H1 (cell line): ENCODE measurements around the gene KRT34. TPM values are rescaled to one million over a fixed set of nuclear protein-coding genes. Genes with fewer than 3 reads are reported as not detected.

Source experiments
- CTCF ChIA-PET: fragments of 300-600 bp; sonication (Branson Sonifier 250); formaldehyde crosslinking; loops from one replicate; lab custom pipeline; 2021; ENCODE audit not compliant: partially characterized antibody; lab: Charles Lee
- POLR2A ChIA-PET: fragments of 300-600 bp; sonication (Branson Sonifier 250); formaldehyde crosslinking; loops from one replicate; lab custom pipeline; 2021; ENCODE audit warnings: inconsistent platforms; ENCODE audit not compliant: partially characterized antibody; lab: Charles Lee
- DNase-seq, 2 experiments: peaks; one replicate each; pipeline versions ENCODE4 v3.0.0 to v3.0.0-alpha.2; 2010 to 2022; ENCODE audit warnings: low spot score in 2 of 2, low read depth in 1 of 2, mixed read lengths in 1 of 2
- FAIRE-seq: peaks from 2 replicates; lab custom pipeline; 2011; peaks lifted over from hg19 to GRCh38; lab: Jason Lieb, UNC
- H2AFZ ChIP-seq: 2 replicates; pipeline ENCODE4 v1.8.1; 2012; ENCODE audit warnings: low read length, inconsistent platforms
- H2AK5ac ChIP-seq: 2 replicates; pipeline ENCODE4 v1.6.1; 2013; ENCODE audit warnings: low read depth, low read length
- H2BK120ac ChIP-seq: replicated peaks from 2 replicates; pipeline ENCODE3; 2013; ENCODE audit warnings: low read depth, low read length, inconsistent platforms
- H2BK12ac ChIP-seq: 2 replicates; pipeline ENCODE4 v1.6.1; 2013; ENCODE audit warnings: low read depth, low read length
- H2BK15ac ChIP-seq: 2 replicates; pipeline ENCODE4 v1.6.1; 2013; ENCODE audit warnings: low read length
- H2BK20ac ChIP-seq: 2 replicates; pipeline ENCODE4 v1.6.1; 2013; ENCODE audit warnings: low read length
- H2BK5ac ChIP-seq: 2 replicates; pipeline ENCODE4 v1.6.1; 2013; ENCODE audit warnings: low read depth, low read length
- H3K14ac ChIP-seq: 2 replicates; pipeline ENCODE4 v1.6.1; 2013; ENCODE audit warnings: inconsistent platforms; ENCODE audit not compliant: insufficient read length
- H3K18ac ChIP-seq: 2 replicates; pipeline ENCODE4 v1.6.1; 2013; ENCODE audit warnings: low read length; ENCODE audit errors: extremely low read depth
- H3K23ac ChIP-seq: 2 replicates; pipeline ENCODE4 v1.6.1; 2013; ENCODE audit warnings: inconsistent platforms; ENCODE audit not compliant: insufficient read length
- H3K23me2 ChIP-seq: 2 replicates; pipeline ENCODE4 v1.6.1; 2013; ENCODE audit warnings: low read depth, low read length
- H3K27ac ChIP-seq: 2 replicates; pipeline ENCODE4 v1.6.1; 2011; ENCODE audit warnings: low read depth, low read length, inconsistent platforms
- H3K27me3 ChIP-seq, 4 experiments: replicated peaks in 1 of 4; 1 replicate in 1 of 4; 2 replicates in 3 of 4; pipeline versions ENCODE4 v1.6.1 to v1.8.1; 2011 to 2013; ENCODE audit warnings: low read length in 3 of 4, mild to moderate bottlenecking in 3 of 4, inconsistent platforms in 2 of 4, mixed read lengths in 2 of 4, moderate library complexity in 1 of 4; ENCODE audit not compliant: control insufficient read depth in 3 of 4, insufficient read depth in 3 of 4; ENCODE audit errors: extremely low read depth in 1 of 4
- H3K36me3 ChIP-seq, 4 experiments: 2 replicates each; pipeline versions ENCODE4 v1.6.1 to v1.8.1; 2011 to 2013; ENCODE audit warnings: mild to moderate bottlenecking in 4 of 4, low read length in 3 of 4, moderate library complexity in 2 of 4, control low read depth in 1 of 4, inconsistent platforms in 1 of 4; ENCODE audit not compliant: insufficient read depth in 4 of 4, control insufficient read depth in 2 of 4
- H3K4ac ChIP-seq: replicated peaks from 2 replicates; pipeline ENCODE3; 2013; ENCODE audit warnings: low read length, low read depth, mixed read lengths, inconsistent platforms; ENCODE audit not compliant: insufficient read length
- H3K4me1 ChIP-seq, 4 experiments: replicated peaks in 1 of 4; 1 replicate in 1 of 4; 2 replicates in 3 of 4; pipeline versions ENCODE4 v1.6.1 to v1.8.1; 2011 to 2013; ENCODE audit warnings: low read length in 3 of 4, inconsistent platforms in 2 of 4, mixed read lengths in 1 of 4; ENCODE audit not compliant: insufficient read depth in 4 of 4, control insufficient read depth in 3 of 4
- H3K4me2 ChIP-seq, 2 experiments: 2 replicates each; pipeline versions ENCODE4 v1.6.1 to v1.8.1; 2011 to 2013; ENCODE audit warnings: low read depth in 2 of 2, low read length in 2 of 2, control low read depth in 1 of 2, inconsistent platforms in 1 of 2, mild to moderate bottlenecking in 1 of 2; ENCODE audit not compliant: insufficient read depth in 1 of 2
- H3K4me3 ChIP-seq, 4 experiments: fragments of 200-600, 300-600 bp in 1 of 4; sonication (generic), shearing (Covaris generic), sonication (Bioruptor Twin) in 1 of 4; 2 replicates each; pipeline versions ENCODE4 v1.5.1 to v1.8.1; 2011 to 2016; ENCODE audit warnings: low read length in 4 of 4, low read depth in 3 of 4, control low read depth in 2 of 4, inconsistent platforms in 2 of 4, mild to moderate bottlenecking in 2 of 4, mixed read lengths in 1 of 4, moderate library complexity in 1 of 4; ENCODE audit not compliant: insufficient read depth in 2 of 4; ENCODE audit errors: extremely low read depth in 1 of 4
- H3K56ac ChIP-seq: replicated peaks from 2 replicates; pipeline ENCODE3; 2013; ENCODE audit warnings: low read depth, mild to moderate bottlenecking, mixed read lengths, low read length, inconsistent platforms; ENCODE audit not compliant: insufficient read length
- H3K79me1 ChIP-seq: 2 replicates; pipeline ENCODE4 v1.6.1; 2013; ENCODE audit warnings: low read depth, low read length, control low read depth
- H3K79me2 ChIP-seq, 2 experiments: 2 replicates each; pipeline versions ENCODE4 v1.6.1 to v1.8.1; 2012 to 2013; ENCODE audit warnings: low read length in 2 of 2, mild to moderate bottlenecking in 2 of 2, inconsistent platforms in 1 of 2; ENCODE audit not compliant: insufficient read depth in 2 of 2, control insufficient read depth in 1 of 2
- H3K9ac ChIP-seq, 4 experiments: replicated peaks in 1 of 4; 1 replicate in 1 of 4; 2 replicates in 3 of 4; pipeline versions ENCODE4 v1.6.1 to v1.8.1; 2011 to 2013; ENCODE audit warnings: low read depth in 3 of 4, low read length in 3 of 4, control low read depth in 2 of 4, mild to moderate bottlenecking in 2 of 4, moderate library complexity in 2 of 4, inconsistent platforms in 1 of 4; ENCODE audit errors: extremely low read depth in 1 of 4
- H3K9me3 ChIP-seq, 2 experiments: 2 replicates each; pipeline versions ENCODE4 v1.6.1 to v1.8.1; 2012 to 2013; ENCODE audit warnings: mild to moderate bottlenecking in 2 of 2, moderate library complexity in 2 of 2, control low read depth in 1 of 2, inconsistent platforms in 1 of 2, low read depth in 1 of 2, low read length in 1 of 2, mixed read lengths in 1 of 2; ENCODE audit not compliant: insufficient read depth in 2 of 2
- H4K20me1 ChIP-seq, 2 experiments: replicated peaks in 1 of 2; 2 replicates each; pipeline versions ENCODE3 to v1.8.1; 2011 to 2013; ENCODE audit warnings: inconsistent platforms in 2 of 2, low read length in 2 of 2, mild to moderate bottlenecking in 1 of 2; ENCODE audit not compliant: insufficient read depth in 2 of 2, control insufficient read depth in 1 of 2
- H4K5ac ChIP-seq: 2 replicates; pipeline ENCODE4 v1.6.1; 2013; ENCODE audit warnings: low read length, low read depth, mixed read lengths, inconsistent platforms; ENCODE audit not compliant: insufficient read length
- H4K8ac ChIP-seq: 2 replicates; pipeline ENCODE4 v1.8.0; 2013; ENCODE audit warnings: mild to moderate bottlenecking, moderate library complexity, low read length, inconsistent platforms; ENCODE audit not compliant: insufficient read depth; ENCODE audit errors: extremely low read depth
- H4K91ac ChIP-seq: replicated peaks from 2 replicates; pipeline ENCODE3; 2013; ENCODE audit warnings: low read length, mixed read lengths, inconsistent platforms; ENCODE audit not compliant: insufficient read length
- ASH2L ChIP-seq: fragments of 200-600, 300-600 bp; sonication (generic); IDR thresholded peaks from one replicate; pipeline ENCODE4 v1.7.1; 2017; ENCODE audit warnings: low read length
- CBX8 ChIP-seq: fragments of 300-800, 300-1000 bp; sonication (generic); IDR thresholded peaks from 2 replicates; pipeline ENCODE4 v1.7.1; 2016; ENCODE audit warnings: low read depth, low read length, borderline replicate concordance
- CHD1 ChIP-seq: IDR thresholded peaks from 2 replicates; pipeline ENCODE4 v1.6.1; 2012; ENCODE audit warnings: low read depth, low read length, improper control_type of control experiment
- CREB1 ChIP-seq: IDR thresholded peaks from 2 replicates; pipeline ENCODE4 v1.6.1; 2012; ENCODE audit warnings: inconsistent platforms
- GTF2F1 ChIP-seq: IDR thresholded peaks from 2 replicates; pipeline ENCODE4 v1.6.1; 2012; ENCODE audit warnings: low read depth, low read length, improper control_type of control experiment, borderline replicate concordance
- HDAC2 ChIP-seq, 2 experiments: fragments of 300-600 bp in 1 of 2; sonication (generic) in 1 of 2; IDR thresholded peaks; 2 replicates each; pipeline ENCODE4 v1.6.1; 2011 to 2012; ENCODE audit warnings: low read depth in 2 of 2, low read length in 2 of 2, mild to moderate bottlenecking in 2 of 2, moderate library complexity in 2 of 2, borderline replicate concordance in 1 of 2, inconsistent platforms in 1 of 2
- KDM1A ChIP-seq: fragments of 200-600, 300-600 bp; sonication (generic); IDR thresholded peaks from 2 replicates; pipeline ENCODE4 v1.7.1; 2016; ENCODE audit warnings: mild to moderate bottlenecking, low read length, borderline replicate concordance
- KDM5A ChIP-seq: fragments of 200-600 bp; IDR thresholded peaks from 2 replicates; pipeline ENCODE4 v1.7.1; 2012; ENCODE audit warnings: mild to moderate bottlenecking, low read length, inconsistent platforms, mixed read lengths
- RAD21 ChIP-seq, 2 experiments: IDR thresholded peaks in 1 of 2; conservative IDR thresholded peaks in 1 of 2; 2 replicates each; pipeline ENCODE4 v1.6.1; 2011; ENCODE audit warnings: low read depth in 2 of 2, low read length in 2 of 2, improper control_type of control experiment in 1 of 2, inconsistent platforms in 1 of 2, mild to moderate bottlenecking in 1 of 2, moderate library complexity in 1 of 2
- SP4 ChIP-seq: IDR thresholded peaks from 2 replicates; pipeline ENCODE4 v1.6.1; 2012; ENCODE audit warnings: low read length, inconsistent platforms
- SUZ12 ChIP-seq: fragments of 200-600 bp; sonication (generic); IDR thresholded peaks from 2 replicates; pipeline ENCODE4 v1.6.1; 2012; ENCODE audit warnings: mild to moderate bottlenecking, inconsistent platforms, low read length, moderate library complexity, mixed read lengths
- TBP ChIP-seq: IDR thresholded peaks from 2 replicates; pipeline ENCODE4 v1.6.1; 2011; ENCODE audit warnings: low read depth, low read length, improper control_type of control experiment
- TEAD4 ChIP-seq: IDR thresholded peaks from 2 replicates; pipeline ENCODE4 v1.6.1; 2012; ENCODE audit warnings: low read depth, low read length, inconsistent platforms, mixed read lengths
- WGBS, 2 experiments: shearing (Covaris generic) in 1 of 2; methylation state at CpG; one replicate each; pipeline versions ENCODE4 v1.1.6 to v1.1.7; 2013 to 2015; ENCODE audit warnings: low lambda C conversion rate in 2 of 2, mixed read lengths in 2 of 2, inconsistent platforms in 1 of 2, low coverage in 1 of 2, missing lambda C conversion rate in 1 of 2; ENCODE audit not compliant: insufficient replicate concordance in 2 of 2, insufficient coverage in 1 of 2, insufficient read length in 1 of 2; ENCODE audit errors: extremely low coverage in 1 of 2, missing lambda C conversion rate in 1 of 2; 5-methylcytosine and 5-hydroxymethylcytosine counted together
- polyA plus RNA-seq, 7 experiments: library from polyadenylated mRNA; depleted of rRNA in 3 of 7; stranded (reverse) in 5 of 7; unstranded in 2 of 7; fragments of >200 nt in 5 of 7; fragments of 200-250 nt in 2 of 7; gene quantifications; 1 replicate in 5 of 7; 2 replicates in 1 of 7; 4 replicates in 1 of 7; pipeline versions ENCODE4 v1.2.1 to v1.2.3, GENCODE V29; 2011 to 2013; ENCODE audit warnings: missing spikeins in 2 of 7, mixed read lengths in 2 of 7
- total RNA-seq: library from RNA; stranded (reverse); fragmentation: NEBNext Ultra II Directional; extraction: Animal tissue kit (Norgen Biotek cat#: 25700); gene quantifications from 2 replicates; pipeline ENCODE4 v1.2.1, GENCODE V29; 2021

The KRT34 gene
- total and polyA plus RNA-seq, 2 of the 8 experiments (the other 6 are each of a cell fraction or from before 2014, with no cell fraction given) = not detected

- WGBS, 2 experiments = 79% methylated on average over 5 of the region's 5 CpGs; no CpG with 5 or more reads in 1 of the 2 experiments
- no peaks in the 10 kb centered on the region for H3K36me3 ChIP-seq
- ChIA-PET POLR2A (no interaction called here), CTCF (interaction anchor here (0.9 kb wide), 1 partner anchor 156 kb away, joined by 3 read pairs; no protein-coding TSS in a partner anchor)
- no peak overlapping the region for H2BK15ac ChIP-seq
- H2BK12ac ChIP-seq = no peak overlapping the region
- no peak overlapping the region for H2AK5ac ChIP-seq
- no peak overlapping the region for H4K8ac ChIP-seq
- no peak overlapping the region for H3K9ac ChIP-seq
- FAIRE-seq (no peak), DNase-seq (no peak)
- no peak overlapping the region for H3K27ac ChIP-seq
- no peak overlapping the region for H2BK20ac ChIP-seq
- no peak overlapping the region for H3K14ac ChIP-seq
- H3K4ac ChIP-seq = no peak overlapping the region
- no peak overlapping the region for H4K5ac ChIP-seq
- no peaks in the 10 kb centered on the region for H3K23me2 ChIP-seq
- no peaks in the 10 kb centered on the region for H4K20me1 ChIP-seq
- H2BK5ac ChIP-seq = no peak overlapping the region
- H3K23ac ChIP-seq = no peak overlapping the region
- no peaks in the 10 kb centered on the region for H3K9me3 ChIP-seq
- H2BK120ac ChIP-seq = no peak overlapping the region
- no peaks in the 10 kb centered on the region for H3K79me1 ChIP-seq
- no peak overlapping the region for H3K4me2 ChIP-seq
- no peaks in the 10 kb centered on the region for H3K79me2 ChIP-seq
- no peak overlapping the region for H3K18ac ChIP-seq
- no peak overlapping the region for H2AFZ ChIP-seq
- H4K91ac ChIP-seq = no peak overlapping the region
- H3K4me1 ChIP-seq = no peaks in the 10 kb centered on the region
- H3K4me3 ChIP-seq = no peak overlapping the region
- no peak overlapping the region for H3K56ac ChIP-seq
- H3K27me3 ChIP-seq = no peaks in the 10 kb centered on the region
- TF ChIP-seq KDM1A = no peak
- no peak for TF ChIP-seq RAD21 (IDR thresholded peaks at IDR 0.05 in 1 of 2, conservative IDR thresholded peaks at IDR 0.05 in 1 of 2; ENCODE audit: low read depth in 2 of 2, low read length in 2 of 2)
- TF ChIP-seq SP4 = no peak
- no peak for TF ChIP-seq GTF2F1
- TF ChIP-seq ASH2L = no peak
- no peak for TF ChIP-seq CHD1
- no peak for TF ChIP-seq KDM5A
- TF ChIP-seq CBX8 = no peak
- TF ChIP-seq CREB1 = no peak
- no peak for TF ChIP-seq TEAD4
- no peak for TF ChIP-seq TBP
- TF ChIP-seq HDAC2 (IDR thresholded peaks at IDR 0.05; ENCODE audit: borderline replicate concordance in 1 of 2, low read depth in 2 of 2, low read length in 2 of 2) = no peak
- TF ChIP-seq SUZ12 = no peak
Measured at GRCh38 chr17:41393294-41393693, 11.2 kb upstream of the KRT34 start.
